A549 (cell line): ENCODE data around the gene NAPSA. TPM values are rescaled to one million over a fixed set of nuclear protein-coding genes. Genes with fewer than 3 reads are reported as not detected.

ENCODE experiments used
- ATAC-seq, 2 experiments: fragments of 200-7000 bp in 1 of 2; fragments of >200 bp in 1 of 2; cut with Nextera tagmentation in 1 of 2; cut with Tn5 transposase in 1 of 2; 3 replicates each; pipeline versions ENCODE4 v1.8.0 to v1.9.1; 2018 to 2020; ENCODE audit warnings: mild to moderate bottlenecking in 1 of 2, moderate library complexity in 1 of 2
- CTCF ChIA-PET: fragments of 300-600 bp; sonication (Branson Sonifier 250); formaldehyde crosslinking; extraction: SDS; loops from one replicate; lab custom pipeline; 2021; ENCODE audit warnings: antibody characterized with exemption, inconsistent platforms; lab: Yijun Ruan, JAX
- POLR2A ChIA-PET: fragments of 350-600 bp; formaldehyde crosslinking; extraction: SDS; loops from one replicate; lab custom pipeline; 2021; ENCODE audit warnings: antibody characterized with exemption, inconsistent platforms; lab: Yijun Ruan, JAX
- DNase-seq, 2 experiments: peaks; one replicate each; pipeline versions ENCODE4 v3.0.0 to v3.0.0-alpha.2; 2011 to 2016; ENCODE audit warnings: low read depth in 1 of 2, low spot score in 1 of 2
- FAIRE-seq: peaks from 2 replicates; lab custom pipeline; 2011; peaks lifted over from hg19 to GRCh38; lab: Jason Lieb, UNC
- H3K27ac ChIP-seq, 2 experiments: fragments of >200 bp; sonication (Bioruptor Twin); formaldehyde crosslinking; 3 replicates each; pipeline ENCODE4 v1.5.1; 2016 to 2017
- H3K4me1 ChIP-seq: fragments of >200 bp; sonication (Bioruptor Twin); formaldehyde crosslinking; 3 replicates; pipeline ENCODE4 v1.6.1; 2016
- H3K4me2 ChIP-seq: fragments of >200 bp; sonication (Bioruptor Twin); formaldehyde crosslinking; 3 replicates; pipeline ENCODE4 v1.6.1; 2016
- H3K4me3 ChIP-seq: fragments of >200 bp; sonication (Bioruptor Twin); formaldehyde crosslinking; 3 replicates; pipeline ENCODE4 v1.5.1; 2016
- H3K9me3 ChIP-seq: fragments of >200 bp; sonication (Bioruptor Twin); formaldehyde crosslinking; 3 replicates; pipeline ENCODE4 v1.6.1; 2016
- BHLHE40 ChIP-seq: IDR thresholded peaks from 2 replicates; pipeline ENCODE4 v1.6.1; 2012; ENCODE audit warnings: low read depth, low read length, inconsistent platforms
- CBX8 ChIP-seq: fragments of 200-600 bp; sonication (generic); IDR thresholded peaks from 2 replicates; pipeline ENCODE4 v1.6.1; 2016
- CHD4 ChIP-seq: fragments of 200-600 bp; sonication (generic); IDR thresholded peaks from 2 replicates; pipeline ENCODE4 v1.6.1; 2016; ENCODE audit warnings: antibody characterized with exemption, mild to moderate bottlenecking, borderline replicate concordance
- E2F6 ChIP-seq: IDR thresholded peaks from 2 replicates; pipeline ENCODE4 v1.6.1; 2012; ENCODE audit warnings: low read depth, borderline replicate concordance
- ESRRA ChIP-seq: fragments of 150-350 bp; IDR thresholded peaks from 2 replicates; pipeline ENCODE4 v1.6.1; 2014; ENCODE audit warnings: mild to moderate bottlenecking, low read length, borderline replicate concordance
- HMGXB4 ChIP-seq: fragments of 250-450 bp; sonication (Bioruptor Pico); IDR thresholded peaks from 2 replicates; pipeline ENCODE4 v1.5.0; 2021; ENCODE audit warnings: mild to moderate bottlenecking, moderate library complexity, borderline replicate concordance
- HOXA7 ChIP-seq: fragments of 250-450 bp; sonication (Bioruptor Pico); IDR thresholded peaks from 2 replicates; pipeline ENCODE4 v1.5.0; 2020; ENCODE audit warnings: mild to moderate bottlenecking, moderate library complexity
- NPAS2 ChIP-seq: fragments of 250-450 bp; sonication (Bioruptor Pico); IDR thresholded peaks from 2 replicates; pipeline ENCODE4 v1.8.0; 2022; ENCODE audit warnings: mild to moderate bottlenecking, moderate library complexity, borderline replicate concordance
- PBX3 ChIP-seq: IDR thresholded peaks from 2 replicates; pipeline ENCODE4 v1.6.1; 2012
- PHF8 ChIP-seq: fragments of 200-600 bp; sonication (generic); IDR thresholded peaks from 2 replicates; pipeline ENCODE4 v1.6.1; 2016; ENCODE audit warnings: low read depth, mild to moderate bottlenecking, antibody characterized with exemption, moderate library complexity, borderline replicate concordance
- POLR2AphosphoS2 ChIP-seq: conservative IDR thresholded peaks from 2 replicates; pipeline ENCODE4 v1.6.1; 2012; ENCODE audit warnings: low read length, improper control_type of control experiment, inconsistent platforms
- SMC3 ChIP-seq: fragments of >200 bp; sonication (Bioruptor Twin); formaldehyde crosslinking; IDR thresholded peaks from 3 replicates; pipeline ENCODE4 v1.6.1; 2018; ENCODE audit warnings: inconsistent platforms
- TFCP2L1 ChIP-seq: fragments of 250-450 bp; sonication (Bioruptor Pico); IDR thresholded peaks from 2 replicates; pipeline ENCODE4 v1.5.0; 2021; ENCODE audit warnings: mild to moderate bottlenecking
- ZFP36 ChIP-seq: fragments of 450-650 bp; IDR thresholded peaks from 2 replicates; pipeline ENCODE4 v1.6.1; 2014; ENCODE audit warnings: borderline replicate concordance; ENCODE audit not compliant: partially characterized antibody
- WGBS: methylation state at CpG from one replicate; pipeline ENCODE4 v1.1.6; 2017; ENCODE audit errors: missing lambda C conversion rate; 5-methylcytosine and 5-hydroxymethylcytosine counted together
- polyA plus RNA-seq, 4 experiments: library from polyadenylated mRNA; depleted of rRNA in 3 of 4; stranded (reverse); fragments of >200 nt; fragmentation: RNase III in 1 of 4; extraction: RNeasy Plus Mini Kit Qiagen cat#74134 plus additional on column Dnase treatment in 1 of 4; gene quantifications; 2 replicates in 3 of 4; 3 replicates in 1 of 4; pipeline ENCODE4 v1.2.3, GENCODE V29; 2011 to 2017

The NAPSA gene
- polyA plus RNA-seq, 2 of the 4 experiments (the other 2 are of a cell fraction), result 1.3 to 1.5 TPM

GRCh38 chr19:50406156-50406820, 40.8 kb upstream of the NAPSA start:
- CTCF ChIA-PET, result interaction anchor here (1.2 to 2.7 kb wide), 5 partner anchors 9 to 55 kb away, joined by 3 to 12 read pairs (median 5); no protein-coding TSS in a partner anchor
- no peak overlapping the region for H3K4me3 ChIP-seq
- ATAC-seq, result no peak
- no peaks in the 10 kb centered on the region for H3K9me3 ChIP-seq
- H3K27ac ChIP-seq, result no peak overlapping the region
- H3K4me2 ChIP-seq, result no peak overlapping the region
- POLR2A ChIA-PET, result no interaction called here
- DNase-seq, result no peak
- H3K4me1 ChIP-seq, result no peaks in the 10 kb centered on the region
- TF ChIP-seq ESRRA (peak; percentile 68; the same call in 1 of the 2 replicates), HMGXB4 (CRISPR knock-in tag) (no peak)
- no peak for FAIRE-seq
- 93% methylated on average over 22 of the region's 22 CpGs for WGBS

- Histone ChIP-seq H3K4me1 (no peaks in the 10 kb centered on the region), H3K27ac (no peak overlapping the region), H3K4me3 (no peak overlapping the region), H3K4me2 (no peak overlapping the region), H3K9me3 (no peaks in the 10 kb centered on the region)
- CTCF ChIA-PET, result interaction anchor here (0.9 to 2.6 kb wide), 9 partner anchors 12 to 256 kb away, joined by 3 to 12 read pairs (median 4); partner anchors contain the start of genes POLD1 and SPIB
- no peak for DNase-seq
- POLR2A ChIA-PET, result no interaction called here
- ATAC-seq, result no peak; a peak in 1 of 6 replicates
- FAIRE-seq, result no peak
- WGBS, result 95% methylated on average over 41 of the region's 41 CpGs
- no peak for TF ChIP-seq CBX8
- no peak for TF ChIP-seq SMC3
- TF ChIP-seq TFCP2L1 (CRISPR knock-in tag), result no peak
- TF ChIP-seq PHF8, result no peak
- no peak for TF ChIP-seq E2F6
- no peak for TF ChIP-seq BHLHE40
- no peak for TF ChIP-seq POLR2AphosphoS2
- TF ChIP-seq ZFP36, result no peak
- no peak for TF ChIP-seq NPAS2 (CRISPR knock-in tag)
- no peak for TF ChIP-seq PBX3
Measured at GRCh38 chr19:50402544-50403301, 37.3 kb upstream of the NAPSA start.

GRCh38 chr19:50401605-50402450, 36.4 kb upstream of the NAPSA start:
- H3K4me1 ChIP-seq, result no peaks in the 10 kb centered on the region
- no peak for TF ChIP-seq PBX3
- TF ChIP-seq CHD4, result no peak
- no peak for TF ChIP-seq HOXA7 (CRISPR knock-in tag)
- TF ChIP-seq, all 56 proteins: peak for 0
- DNase-seq (no peak), ATAC-seq (no peak), FAIRE-seq (no peak)
- POLR2A ChIA-PET, result no interaction called here
- Histone ChIP-seq H3K9me3 (no peaks in the 10 kb centered on the region), H3K4me3 (no peak overlapping the region), H3K4me2 (no peak overlapping the region), H3K27ac (no peak overlapping the region)
- CTCF ChIA-PET, result interaction anchor here (0.9 to 2.6 kb wide), 8 partner anchors 13 to 154 kb away, joined by 3 to 12 read pairs (median 4); partner anchors contain the start of genes POLD1 and SPIB
- WGBS, result 94% methylated on average over 40 of the region's 48 CpGs
